GM12878 (cell line): ENCODE data around the gene OR2T35. TPM values are rescaled to one million over a fixed set of nuclear protein-coding genes. Genes with fewer than 3 reads are reported as not detected.

Source experiments
- ATAC-seq: fragments of 200-7000 bp; cut with Tn5 transposase; 3 replicates; pipeline ENCODE4 v1.9.1; 2020; ENCODE audit warnings: mild to moderate bottlenecking, moderate library complexity
- BruUV-seq: library from RNA; stranded (reverse); fragments of 400-500 nt; replicated peaks from 2 replicates; lab custom pipeline; 2021; lab: Mats Ljungman, UMichigan
- CTCF ChIA-PET: fragments of 300-600 bp; sonication (Branson Sonifier 250); formaldehyde crosslinking; extraction: SDS; loops from one replicate; lab custom pipeline; 2021; ENCODE audit warnings: inconsistent platforms; lab: Yijun Ruan, JAX
- POLR2A ChIA-PET: fragments of 350-600 bp; formaldehyde crosslinking; extraction: SDS; loops from one replicate; lab custom pipeline; 2021; ENCODE audit warnings: inconsistent platforms; lab: Charles Lee
- RAD21 ChIA-PET: fragments of 300-600 bp; sonication (Branson Sonifier 250); formaldehyde crosslinking; loops from one replicate; lab custom pipeline; 2023; ENCODE audit warnings: antibody characterized with exemption; ENCODE audit not compliant: unreplicated experiment; lab: Charles Lee
- SMC1A ChIA-PET: fragments of 300-600 bp; sonication (Branson Sonifier 250); formaldehyde crosslinking; loops from one replicate; lab custom pipeline; 2023; ENCODE audit not compliant: unreplicated experiment, uncharacterized antibody; lab: Charles Lee
- DNase-seq: peaks from one replicate; pipeline ENCODE4 v3.0.0-alpha.2; 2011; ENCODE audit warnings: low read depth, low spot score
- FAIRE-seq: peaks from 3 replicates; lab custom pipeline; 2011; peaks lifted over from hg19 to GRCh38; lab: Jason Lieb, UNC
- H2AFZ ChIP-seq: 2 replicates; pipeline ENCODE4 v1.6.0; 2011; ENCODE audit warnings: low read depth, low read length, control low read depth; ENCODE audit not compliant: control insufficient read depth
- H3K27ac ChIP-seq: 2 replicates; pipeline ENCODE4 v1.5.1; 2011; ENCODE audit warnings: control low read depth; ENCODE audit not compliant: control insufficient read depth, insufficient read depth
- H3K27me3 ChIP-seq, 2 experiments: replicated peaks in 1 of 2; 2 replicates each; pipeline versions ENCODE4 v1.6.0 to v1.6.1; 2011; ENCODE audit warnings: low read length in 1 of 2; ENCODE audit not compliant: control insufficient read depth in 2 of 2, insufficient read depth in 2 of 2
- H3K36me3 ChIP-seq, 2 experiments: 2 replicates each; pipeline ENCODE4 v1.5.1; 2011; ENCODE audit warnings: low read length in 1 of 2; ENCODE audit not compliant: control insufficient read depth in 2 of 2, insufficient read depth in 2 of 2
- H3K4me1 ChIP-seq: 2 replicates; pipeline ENCODE4 v1.6.1; 2011; ENCODE audit warnings: mild to moderate bottlenecking, low read length, moderate library complexity, mixed read lengths; ENCODE audit not compliant: control insufficient read depth, insufficient read depth
- H3K4me2 ChIP-seq: 2 replicates; pipeline ENCODE4 v1.6.0; 2011; ENCODE audit warnings: control low read depth; ENCODE audit not compliant: control insufficient read depth, insufficient read depth
- H3K4me3 ChIP-seq: fragments of 200-600 bp; sonication (generic); 2 replicates; pipeline ENCODE4 v1.5.1; 2016
- H3K79me2 ChIP-seq: 2 replicates; pipeline ENCODE4 v1.6.0; 2011; ENCODE audit warnings: low read length; ENCODE audit not compliant: control insufficient read depth, insufficient read depth
- H3K9ac ChIP-seq: 2 replicates; pipeline ENCODE4 v1.8.0; 2011; ENCODE audit warnings: low read length, control low read depth, mixed read lengths; ENCODE audit not compliant: control insufficient read depth, insufficient read depth
- H3K9me3 ChIP-seq: replicated peaks from 3 replicates; pipeline ENCODE4 v1.5.1; 2011; ENCODE audit warnings: mild to moderate bottlenecking, low read length; ENCODE audit not compliant: control insufficient read depth, insufficient read depth
- H4K20me1 ChIP-seq: 2 replicates; pipeline ENCODE4 v1.6.0; 2011; ENCODE audit not compliant: control insufficient read depth, insufficient read depth
- ATF3 ChIP-seq: IDR thresholded peaks from 2 replicates; pipeline ENCODE4 v1.6.1; 2011; ENCODE audit warnings: low read depth, mild to moderate bottlenecking, low read length, moderate library complexity, borderline replicate concordance; ENCODE audit errors: extremely low read depth
- BMI1 ChIP-seq: fragments of 450-650 bp; IDR thresholded peaks from 2 replicates; pipeline ENCODE4 v1.6.1; 2016; ENCODE audit warnings: mild to moderate bottlenecking, moderate library complexity, borderline replicate concordance
- CHD4 ChIP-seq: fragments of 200-600 bp; sonication (generic); IDR thresholded peaks from 2 replicates; pipeline ENCODE4 v1.6.1; 2016; ENCODE audit warnings: mild to moderate bottlenecking
- FOXM1 ChIP-seq: IDR thresholded peaks from 2 replicates; pipeline ENCODE4 v1.6.1; 2012; ENCODE audit warnings: low read depth, mild to moderate bottlenecking, inconsistent platforms, low read length, moderate library complexity
- JUND ChIP-seq: IDR thresholded peaks from 2 replicates; pipeline ENCODE4 v1.6.1; 2012; ENCODE audit warnings: low read depth, mild to moderate bottlenecking, low read length, improper control_type of control experiment, moderate library complexity
- KDM1A ChIP-seq: fragments of 200-600 bp; sonication (generic); IDR thresholded peaks from 2 replicates; pipeline ENCODE4 v1.6.1; 2016; ENCODE audit warnings: borderline replicate concordance
- POLR2AphosphoS2 ChIP-seq: IDR thresholded peaks from 2 replicates; pipeline ENCODE4 v1.6.1; 2011; ENCODE audit warnings: low read depth, mild to moderate bottlenecking, low read length, improper control_type of control experiment, moderate library complexity
- SP1 ChIP-seq: IDR thresholded peaks from one replicate; pipeline ENCODE4 v1.6.1; 2011; ENCODE audit warnings: low read depth, low read length
- SRF ChIP-seq, 2 experiments: IDR thresholded peaks; 2 replicates each; pipeline ENCODE4 v1.6.1; 2011; ENCODE audit warnings: low read depth in 2 of 2, low read length in 2 of 2, mild to moderate bottlenecking in 1 of 2, moderate library complexity in 1 of 2
- SUPT20H ChIP-seq: IDR thresholded peaks from 2 replicates; pipeline ENCODE4 v1.6.1; 2011; ENCODE audit warnings: low read depth, mild to moderate bottlenecking, low read length, moderate library complexity, borderline replicate concordance; ENCODE audit not compliant: control insufficient read depth
- SUZ12 ChIP-seq: fragments of 200-600 bp; sonication (generic); IDR thresholded peaks from one replicate; pipeline ENCODE4 v1.6.1; 2018; ENCODE audit warnings: antibody characterized with exemption, mild to moderate bottlenecking; ENCODE audit not compliant: unreplicated experiment
- ZNF274 ChIP-seq: IDR thresholded peaks from one replicate; pipeline ENCODE4 v1.8.0; 2011; ENCODE audit not compliant: insufficient read length, insufficient read depth
- ZNF384 ChIP-seq: IDR thresholded peaks from 2 replicates; pipeline ENCODE4 v1.6.1; 2012; ENCODE audit warnings: low read depth, mild to moderate bottlenecking, low read length, improper control_type of control experiment, borderline replicate concordance
- WGBS: methylation state at CpG from one replicate; pipeline ENCODE4 v1.1.6; 2016; ENCODE audit warnings: low lambda C conversion rate; ENCODE audit not compliant: insufficient replicate concordance, insufficient coverage; ENCODE audit errors: missing lambda C conversion rate; 5-methylcytosine and 5-hydroxymethylcytosine counted together
- in situ Hi-C: fragments of 300-500 bp; cut with MboI; formaldehyde crosslinking; loops from 9 replicates; pipeline ENCODE4 v1.14.3; 2018; ENCODE audit warnings: mixed read lengths
- intact Hi-C: fragments of 100-400 bp; cut with micrococcal nuclease; formaldehyde crosslinking; loops from one replicate; pipeline ENCODE4 v1.14.2; 2022; ENCODE audit not compliant: unreplicated experiment
- polyA plus RNA-seq, 11 experiments: library from polyadenylated mRNA; depleted of rRNA in 4 of 11; unstranded in 6 of 11; stranded (reverse) in 5 of 11; fragments of >200 nt; fragmentation: Nextera tagmentation in 4 of 11; fragmentation: Illumina TruSeq in 1 of 11; extraction: Ambion mirVana in 4 of 11; extraction: Trizol in 1 of 11; gene quantifications; 1 replicate in 1 of 11; 2 replicates in 10 of 11; pipeline versions ENCODE4 v1.2.1 to v1.2.3, GENCODE V29; 2011 to 2016; ENCODE audit warnings: inconsistent platforms in 2 of 11, missing spikeins in 2 of 11, low read depth in 1 of 11
- total RNA-seq, 4 experiments: library from RNA; depleted of rRNA in 3 of 4; stranded (reverse); fragments of >200 nt in 3 of 4; fragmentation: Illumina TruSeq in 1 of 4; extraction: Trizol in 1 of 4; gene quantifications; 2 replicates each; pipeline versions ENCODE4 v1.2.1 to v1.2.3, GENCODE V29; 2013 to 2021
- TF ChIP-seq, protein P1 (sequence below): IDR thresholded peaks from 2 replicates; pipeline ENCODE4 v1.6.1; 2012; ENCODE audit warnings: mild to moderate bottlenecking, low read depth, low read length
- TF ChIP-seq, protein P2 (sequence below): IDR thresholded peaks from 2 replicates; pipeline ENCODE4 v1.6.1; 2011; ENCODE audit warnings: borderline replicate concordance, low read depth, mild to moderate bottlenecking, moderate library complexity, low read length; ENCODE audit not compliant: insufficient read depth, poor library complexity, severe bottlenecking

OR2T35 gene
- total and polyA plus RNA-seq, 10 of the 15 experiments (the other 5 are each of a cell fraction or from before 2014, with no cell fraction given): 0.03 to 0.89 (median 0.38) TPM; not detected in 2

- TF ChIP-seq SUPT20H (no peak), SP1 (no peak), JUND (no peak), ATF3 (no peak), POLR2AphosphoS2 (no peak), CHD4 (no peak), KDM1A (no peak), BMI1 (no peak), FOXM1 (no peak)
- TF ChIP-seq, protein P1, sequence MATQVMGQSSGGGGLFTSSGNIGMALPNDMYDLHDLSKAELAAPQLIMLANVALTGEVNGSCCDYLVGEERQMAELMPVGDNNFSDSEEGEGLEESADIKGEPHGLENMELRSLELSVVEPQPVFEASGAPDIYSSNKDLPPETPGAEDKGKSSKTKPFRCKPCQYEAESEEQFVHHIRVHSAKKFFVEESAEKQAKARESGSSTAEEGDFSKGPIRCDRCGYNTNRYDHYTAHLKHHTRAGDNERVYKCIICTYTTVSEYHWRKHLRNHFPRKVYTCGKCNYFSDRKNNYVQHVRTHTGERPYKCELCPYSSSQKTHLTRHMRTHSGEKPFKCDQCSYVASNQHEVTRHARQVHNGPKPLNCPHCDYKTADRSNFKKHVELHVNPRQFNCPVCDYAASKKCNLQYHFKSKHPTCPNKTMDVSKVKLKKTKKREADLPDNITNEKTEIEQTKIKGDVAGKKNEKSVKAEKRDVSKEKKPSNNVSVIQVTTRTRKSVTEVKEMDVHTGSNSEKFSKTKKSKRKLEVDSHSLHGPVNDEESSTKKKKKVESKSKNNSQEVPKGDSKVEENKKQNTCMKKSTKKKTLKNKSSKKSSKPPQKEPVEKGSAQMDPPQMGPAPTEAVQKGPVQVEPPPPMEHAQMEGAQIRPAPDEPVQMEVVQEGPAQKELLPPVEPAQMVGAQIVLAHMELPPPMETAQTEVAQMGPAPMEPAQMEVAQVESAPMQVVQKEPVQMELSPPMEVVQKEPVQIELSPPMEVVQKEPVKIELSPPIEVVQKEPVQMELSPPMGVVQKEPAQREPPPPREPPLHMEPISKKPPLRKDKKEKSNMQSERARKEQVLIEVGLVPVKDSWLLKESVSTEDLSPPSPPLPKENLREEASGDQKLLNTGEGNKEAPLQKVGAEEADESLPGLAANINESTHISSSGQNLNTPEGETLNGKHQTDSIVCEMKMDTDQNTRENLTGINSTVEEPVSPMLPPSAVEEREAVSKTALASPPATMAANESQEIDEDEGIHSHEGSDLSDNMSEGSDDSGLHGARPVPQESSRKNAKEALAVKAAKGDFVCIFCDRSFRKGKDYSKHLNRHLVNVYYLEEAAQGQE: no peak
Observed at GRCh38 chr1:248596615-248597014, 48.5 kb downstream of the OR2T35 start (continued).

- no peaks in the 10 kb centered on the region for H3K4me1 ChIP-seq
- CTCF ChIA-PET: no interaction called here
- H4K20me1 ChIP-seq: no peaks in the 10 kb centered on the region
- no peaks in the 10 kb centered on the region for H3K36me3 ChIP-seq
- H3K27ac ChIP-seq: no peak overlapping the region
- H3K79me2 ChIP-seq: no peaks in the 10 kb centered on the region
- no peak for ATAC-seq
- no peaks in the 10 kb centered on the region for H3K27me3 ChIP-seq
- SMC1A ChIA-PET: no interaction called here
- in situ Hi-C loops (no loop called here), intact Hi-C loops (no loop called here)
- FAIRE-seq: no peak
- WGBS: no CpG with 5 or more reads among the region's 5 CpGs
- no peak overlapping the region for H2AFZ ChIP-seq
- H3K4me2 ChIP-seq: no peak overlapping the region
- BruUV-seq: no TSS peak
- RAD21 ChIA-PET: no interaction called here
- POLR2A ChIA-PET: no interaction called here
- H3K9me3 ChIP-seq: no peaks in the 10 kb centered on the region
- DNase-seq: no peak
- TF ChIP-seq ZNF384: no peak
- no peak for TF ChIP-seq SRF (IDR thresholded peaks at IDR 0.05; ENCODE audit: low read depth in 2 of 2, low read length in 2 of 2)
- TF ChIP-seq, protein P2, sequence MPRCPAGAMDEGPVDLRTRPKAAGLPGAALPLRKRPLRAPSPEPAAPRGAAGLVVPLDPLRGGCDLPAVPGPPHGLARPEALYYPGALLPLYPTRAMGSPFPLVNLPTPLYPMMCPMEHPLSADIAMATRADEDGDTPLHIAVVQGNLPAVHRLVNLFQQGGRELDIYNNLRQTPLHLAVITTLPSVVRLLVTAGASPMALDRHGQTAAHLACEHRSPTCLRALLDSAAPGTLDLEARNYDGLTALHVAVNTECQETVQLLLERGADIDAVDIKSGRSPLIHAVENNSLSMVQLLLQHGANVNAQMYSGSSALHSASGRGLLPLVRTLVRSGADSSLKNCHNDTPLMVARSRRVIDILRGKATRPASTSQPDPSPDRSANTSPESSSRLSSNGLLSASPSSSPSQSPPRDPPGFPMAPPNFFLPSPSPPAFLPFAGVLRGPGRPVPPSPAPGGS: no peak
- TF ChIP-seq SUZ12: no peak
- TF ChIP-seq ZNF274: no peak
- no peak overlapping the region for H3K9ac ChIP-seq
- H3K4me3 ChIP-seq: no peak overlapping the region
Observed at GRCh38 chr1:248593226-248593625, 51.9 kb downstream of the OR2T35 start.
